ENCODE measurements around the gene NLRP9. TPM values are rescaled to one million over a fixed set of nuclear protein-coding genes. Genes with fewer than 3 reads are reported as not detected.
"Not testable (repeated sequence)": the region's sequence is repeated elsewhere in the genome, so short reads cannot be mapped to it uniquely, and the experiment has no call there.

Gene NLRP9
- total and polyA plus RNA-seq, 2 experiments from 2014 or later: not detected

GRCh38 chr19:55720214-55720746, 17.9 kb downstream of the NLRP9 start:
- TF ChIP-seq EZH2 (IDR thresholded peaks at IDR 0.05; ENCODE audit: borderline replicate concordance) (no peak), EZH2phosphoT487 (IDR thresholded peaks at IDR 0.05; ENCODE audit: low read depth, severe bottlenecking, unreplicated experiment) (no peak), CTCF (IDR thresholded peaks at IDR 0.05; ENCODE audit: poor library complexity) (no peak)
- Histone ChIP-seq H3K27me3 (no peaks in the 10 kb centered on the region), H3K9me2 (replicated peaks; ENCODE audit: insufficient read depth) (no peaks in the 10 kb centered on the region), H3K36me3 (replicated peaks; ENCODE audit: insufficient read depth, low read depth) (no peaks in the 10 kb centered on the region), H3K27ac (no peak overlapping the region), H2AFZ (no peak overlapping the region), H3K4me2 (no peak overlapping the region), H4K20me1 (ENCODE audit: insufficient read depth, poor library complexity, severe bottlenecking) (no peaks in the 10 kb centered on the region), H3K4me1 (ENCODE audit: insufficient read depth) (no peaks in the 10 kb centered on the region), H3K4me3 (no peak overlapping the region), H3K9me3 (ENCODE audit: low read depth) (no peaks in the 10 kb centered on the region), H3K79me2 (no peaks in the 10 kb centered on the region)
- 65% methylated on average over 5 of the region's 5 CpGs for WGBS (ENCODE audit: low lambda C conversion rate, missing lambda C conversion rate)
- DNase-seq (ENCODE audit: low spot score): no peak

GRCh38 chr19:55717879-55718711, 20.1 kb downstream of the NLRP9 start:
- WGBS (ENCODE audit: low lambda C conversion rate, missing lambda C conversion rate): 71% methylated on average over 13 of the region's 13 CpGs
- H3K4me1 ChIP-seq (ENCODE audit: insufficient read depth): not testable (repeated sequence)

GRCh38 chr19:55717251-55717650, 21.0 kb downstream of the NLRP9 start:
- Histone ChIP-seq H3K36me3 (replicated peaks; ENCODE audit: insufficient read depth, low read depth) (no peaks in the 10 kb centered on the region), H3K4me1 (ENCODE audit: insufficient read depth) (no peaks in the 10 kb centered on the region), H3K9me2 (replicated peaks; ENCODE audit: insufficient read depth) (no peaks in the 10 kb centered on the region), H3K9me3 (ENCODE audit: low read depth) (no peaks in the 10 kb centered on the region), H3K4me3 (no peak overlapping the region), H3K79me2 (no peaks in the 10 kb centered on the region), H3K27me3 (no peaks in the 10 kb centered on the region), H3K27ac (no peak overlapping the region), H2AFZ (no peak overlapping the region), H3K4me2 (no peak overlapping the region), H4K20me1 (ENCODE audit: insufficient read depth, poor library complexity, severe bottlenecking) (no peaks in the 10 kb centered on the region)
- TF ChIP-seq EZH2 (IDR thresholded peaks at IDR 0.05; ENCODE audit: borderline replicate concordance): no peak
- TF ChIP-seq CTCF (IDR thresholded peaks at IDR 0.05; ENCODE audit: poor library complexity): no peak
- no peak for TF ChIP-seq EZH2phosphoT487 (IDR thresholded peaks at IDR 0.05; ENCODE audit: low read depth, severe bottlenecking, unreplicated experiment)
- no peak for DNase-seq (ENCODE audit: low spot score)
- 82% methylated on average over 11 of the region's 11 CpGs for WGBS (ENCODE audit: low lambda C conversion rate, missing lambda C conversion rate)

More at GRCh38 chr19:55717879-55718711, 20.1 kb downstream of the NLRP9 start:
- not testable (repeated sequence) for H3K27me3 ChIP-seq; H3K27ac ChIP-seq; H3K9me3 ChIP-seq (ENCODE audit: low read depth); H4K20me1 ChIP-seq (ENCODE audit: insufficient read depth, poor library complexity, severe bottlenecking); H3K4me2 ChIP-seq; H3K9me2 ChIP-seq (replicated peaks; ENCODE audit: insufficient read depth); H3K36me3 ChIP-seq (replicated peaks; ENCODE audit: insufficient read depth, low read depth); H3K79me2 ChIP-seq; DNase-seq (ENCODE audit: low spot score); H2AFZ ChIP-seq; H3K4me3 ChIP-seq

- H3K4me1 ChIP-seq (ENCODE audit: insufficient read depth): no peaks in the 10 kb centered on the region
- TF ChIP-seq CTCF (IDR thresholded peaks at IDR 0.05; ENCODE audit: poor library complexity) (no peak), EZH2 (IDR thresholded peaks at IDR 0.05; ENCODE audit: borderline replicate concordance) (no peak), EZH2phosphoT487 (IDR thresholded peaks at IDR 0.05; ENCODE audit: low read depth, severe bottlenecking, unreplicated experiment) (no peak)
- H3K4me3 ChIP-seq: no peak overlapping the region
- H4K20me1 ChIP-seq (ENCODE audit: insufficient read depth, poor library complexity, severe bottlenecking): no peaks in the 10 kb centered on the region
- no peaks in the 10 kb centered on the region for H3K79me2 ChIP-seq
- no peak overlapping the region for H3K4me2 ChIP-seq
- WGBS (ENCODE audit: low lambda C conversion rate, missing lambda C conversion rate): 84% methylated on average over 15 of the region's 15 CpGs
- DNase-seq (ENCODE audit: low spot score): no peak
- H3K27me3 ChIP-seq: no peaks in the 10 kb centered on the region
- H3K9me2 ChIP-seq (replicated peaks; ENCODE audit: insufficient read depth): no peaks in the 10 kb centered on the region
- H3K36me3 ChIP-seq (replicated peaks; ENCODE audit: insufficient read depth, low read depth): no peaks in the 10 kb centered on the region
- no peak overlapping the region for H2AFZ ChIP-seq
- no peaks in the 10 kb centered on the region for H3K9me3 ChIP-seq (ENCODE audit: low read depth)
- no peak overlapping the region for H3K27ac ChIP-seq
Measured at GRCh38 chr19:55716531-55716930, 21.7 kb downstream of the NLRP9 start.
